K562 (cell line): ENCODE results near the gene SMIM30. TPM values are rescaled to one million over a fixed set of nuclear protein-coding genes. Genes with fewer than 3 reads are reported as not detected.

ENCODE experiments used
- ATAC-seq: fragments of 200-7000 bp; cut with Tn5 transposase; 3 replicates; pipeline ENCODE4 v1.9.1; 2020; ENCODE audit warnings: moderate library complexity
- Bru-seq: library from RNA; stranded (reverse); fragments of 400-500 nt; gene quantifications from one replicate; lab custom pipeline; 2021; lab: Mats Ljungman, UMichigan
- BruChase-seq, 2 experiments: library from RNA; stranded (reverse); fragments of 400-500 nt; gene quantifications; one replicate each; lab custom pipeline; 2021; lab: Mats Ljungman, UMichigan
- BruUV-seq: library from RNA; stranded (reverse); fragments of 400-500 nt; replicated peaks from 2 replicates; lab custom pipeline; 2021; lab: Mats Ljungman, UMichigan
- CTCF ChIA-PET: fragments of 300-600 bp; formaldehyde crosslinking; extraction: SDS; loops from one replicate; lab custom pipeline; 2021; ENCODE audit warnings: low intra/inter-chr PET ratio; lab: Yijun Ruan, JAX
- POLR2A ChIA-PET: fragments of 300-600, 350-650 bp; sonication (Branson Sonifier 250); formaldehyde crosslinking; extraction: SDS; loops from one replicate; lab custom pipeline; 2021; ENCODE audit warnings: antibody characterized with exemption, inconsistent platforms; lab: Yijun Ruan, JAX
- DNase-seq, 4 experiments: peaks; one replicate each; pipeline versions ENCODE4 v3.0.0 to v3.0.0-alpha.2; 2011 to 2018; ENCODE audit warnings: low spot score in 3 of 4, mixed read lengths in 3 of 4; ENCODE audit errors: extremely low read depth in 1 of 4
- FAIRE-seq: peaks from 2 replicates; lab custom pipeline; 2011; peaks lifted over from hg19 to GRCh38; lab: Jason Lieb, UNC
- H2AFZ ChIP-seq: 2 replicates; pipeline ENCODE4 v1.6.0; 2011; ENCODE audit warnings: low read depth, low read length, control low read depth, inconsistent platforms
- H3K27ac ChIP-seq: fragments of 200-600 bp; 3 replicates; pipeline ENCODE4 v1.8.0; 2011; ENCODE audit warnings: low read depth, mild to moderate bottlenecking, control low read depth, inconsistent platforms, low read length, moderate library complexity, mixed read lengths; ENCODE audit errors: extremely low read depth
- H3K27me3 ChIP-seq, 2 experiments: fragments of 300-600 bp in 1 of 2; 2 replicates in 1 of 2; 3 replicates in 1 of 2; pipeline versions ENCODE4 v1.6.0 to v1.8.0; 2011; ENCODE audit warnings: inconsistent platforms in 2 of 2, low read length in 2 of 2, mild to moderate bottlenecking in 1 of 2, mixed read lengths in 1 of 2, moderate library complexity in 1 of 2; ENCODE audit not compliant: control insufficient read depth in 2 of 2, insufficient read depth in 2 of 2
- H3K36me3 ChIP-seq: fragments of 300-600 bp; 3 replicates; pipeline ENCODE4 v1.8.0; 2011; ENCODE audit warnings: mild to moderate bottlenecking, low read length, inconsistent platforms; ENCODE audit not compliant: control insufficient read depth, insufficient read depth
- H3K4me1 ChIP-seq, 2 experiments: fragments of 200-600 bp in 1 of 2; replicated peaks in 1 of 2; 2 replicates in 1 of 2; 3 replicates in 1 of 2; pipeline versions ENCODE4 v1.5.1 to v1.8.0; 2011; ENCODE audit warnings: inconsistent platforms in 2 of 2, low read length in 2 of 2, mild to moderate bottlenecking in 1 of 2, mixed read lengths in 1 of 2, moderate library complexity in 1 of 2; ENCODE audit not compliant: control insufficient read depth in 2 of 2, insufficient read depth in 2 of 2
- H3K4me2 ChIP-seq: 2 replicates; pipeline ENCODE4 v1.6.1; 2011; ENCODE audit warnings: low read length, control low read depth, inconsistent platforms, mixed read lengths; ENCODE audit not compliant: insufficient read depth
- H3K4me3 ChIP-seq: fragments of 200-600 bp; sonication (generic), shearing (Covaris generic); 2 replicates; pipeline ENCODE4 v1.5.1; 2016; ENCODE audit warnings: control low read depth, inconsistent platforms
- H3K79me2 ChIP-seq: fragments of 200-600 bp; 3 replicates; pipeline ENCODE4 v1.8.0; 2011; ENCODE audit warnings: low read length, inconsistent platforms; ENCODE audit not compliant: control insufficient read depth, insufficient read depth
- H3K9ac ChIP-seq, 2 experiments: 2 replicates each; pipeline versions ENCODE4 v1.6.0 to v1.6.1; 2011; ENCODE audit warnings: low read depth in 2 of 2, low read length in 2 of 2, control low read depth in 1 of 2, inconsistent platforms in 1 of 2, mild to moderate bottlenecking in 1 of 2, mixed read lengths in 1 of 2; ENCODE audit not compliant: insufficient read depth in 1 of 2
- H3K9me1 ChIP-seq: one replicate; pipeline ENCODE4 v1.6.0; 2011; ENCODE audit warnings: inconsistent platforms, mild to moderate bottlenecking, low read length, moderate library complexity; ENCODE audit not compliant: control insufficient read depth, insufficient read depth
- H3K9me3 ChIP-seq: replicated peaks from 2 replicates; pipeline ENCODE4 v1.5.1; 2011; ENCODE audit warnings: low read depth, low read length, inconsistent platforms; ENCODE audit not compliant: control insufficient read depth, insufficient read depth
- H4K20me1 ChIP-seq: replicated peaks from 2 replicates; pipeline ENCODE4 v1.6.1; 2011; ENCODE audit warnings: low read length, inconsistent platforms, mixed read lengths; ENCODE audit not compliant: control insufficient read depth, insufficient read depth
- CLOCK ChIP-seq: fragments of 250-450 bp; sonication (Bioruptor Pico); IDR thresholded peaks from 2 replicates; pipeline ENCODE4 v1.4.0; 2020; ENCODE audit warnings: mild to moderate bottlenecking, moderate library complexity, borderline replicate concordance
- FOXA3 ChIP-seq, 2 experiments: fragments of 450-650 bp in 1 of 2; sonication (generic) in 1 of 2; formaldehyde crosslinking; IDR thresholded peaks in 1 of 2; conservative IDR thresholded peaks in 1 of 2; 2 replicates each; pipeline versions ENCODE4 v1.4.0 to v1.8.0; 2020 to 2022; ENCODE audit warnings: mild to moderate bottlenecking in 2 of 2, missing genetic modification reagents in 1 of 2
- JUND ChIP-seq, 2 experiments: IDR thresholded peaks; 2 replicates in 1 of 2; 3 replicates in 1 of 2; pipeline ENCODE4 v1.6.1; 2011; ENCODE audit warnings: borderline replicate concordance in 2 of 2, low read depth in 2 of 2, low read length in 2 of 2, improper control_type of control experiment in 1 of 2, missing biosample characterization in 1 of 2, missing genetic modification characterization in 1 of 2, missing genetic modification reagents in 1 of 2
- RBBP5 ChIP-seq: fragments of 200-600 bp; sonication (generic); IDR thresholded peaks from 2 replicates; pipeline ENCODE4 v1.6.1; 2012; ENCODE audit warnings: borderline replicate concordance, mild to moderate bottlenecking, low read length, control low read depth, inconsistent platforms; ENCODE audit not compliant: insufficient read depth, poor library complexity, severe bottlenecking
- ZNF184 ChIP-seq: sonication (generic); formaldehyde crosslinking; IDR thresholded peaks from 2 replicates; pipeline ENCODE4 v1.5.0; 2020; ENCODE audit warnings: missing genetic modification reagents
- WGBS: fragments of 100-300 bp; shearing (Covaris generic); methylation state at CpG from one replicate; pipeline ENCODE4 v1.1.6; 2016; ENCODE audit warnings: low coverage, mixed read lengths; ENCODE audit not compliant: insufficient coverage; ENCODE audit errors: missing lambda C conversion rate; 5-methylcytosine and 5-hydroxymethylcytosine counted together
- in situ Hi-C: fragments of 300-500 bp; cut with MboI; formaldehyde crosslinking; loops from 4 replicates; pipeline ENCODE4 v1.15.0; 2018; ENCODE audit warnings: inconsistent platforms, mixed read lengths
- intact Hi-C: fragments of 100-400 bp; cut with micrococcal nuclease; formaldehyde crosslinking; loops from 2 replicates; pipeline ENCODE4 v1.14.2; 2022
- long read RNA-seq, 3 experiments: library from polyadenylated mRNA in 2 of 3; library from RNA in 1 of 3; unstranded in 2 of 3; stranded (forward) in 1 of 3; transcript quantifications; one replicate each; pipeline ENCODE4 v2.0.0, GENCODE V29; 2019 to 2022
- polyA minus RNA-seq, 3 experiments: library from RNA; depleted of rRNA, polyadenylated mRNA; stranded (reverse); fragments of >200 nt; gene quantifications; 2 replicates each; pipeline ENCODE4 v1.2.3, GENCODE V29; 2011
- polyA plus RNA-seq, 8 experiments: library from polyadenylated mRNA; depleted of rRNA in 4 of 8; stranded (reverse) in 5 of 8; unstranded in 3 of 8; fragments of >200 nt; fragmentation: Nextera tagmentation in 2 of 8; fragmentation: Illumina TruSeq in 1 of 8; extraction: Ambion mirVana in 2 of 8; extraction: Trizol in 1 of 8; gene quantifications; 2 replicates each; pipeline versions ENCODE4 v1.2.1 to v1.2.3, GENCODE V29; 2011 to 2014; ENCODE audit warnings: inconsistent platforms in 1 of 8, missing spikeins in 1 of 8
- total RNA-seq, 7 experiments: library from RNA; depleted of rRNA in 6 of 7; stranded (reverse); fragments of >200 nt in 6 of 7; fragmentation: Illumina TruSeq in 2 of 7; extraction: Trizol in 2 of 7; gene quantifications; 2 replicates each; pipeline versions ENCODE4 v1.2.1 to v1.2.3, GENCODE V29; 2011 to 2021; ENCODE audit warnings: low replicate concordance in 1 of 7
- TF ChIP-seq, protein P1 (sequence below): sonication (generic); formaldehyde crosslinking; IDR thresholded peaks from 2 replicates; pipeline ENCODE4 v1.8.1; 2022; ENCODE audit warnings: missing genetic modification reagents

The SMIM30 gene, protein sequence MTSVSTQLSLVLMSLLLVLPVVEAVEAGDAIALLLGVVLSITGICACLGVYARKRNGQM
- total RNA-seq (2011; cell fraction: chromatin; rRNA removed; ENCODE audit: low replicate concordance), result 15.1 and 35.9 TPM in 2 replicates
- total RNA-seq (2011; cell fraction: nucleolus; rRNA removed), result 16.5 and 22.2 TPM in 2 replicates
- 31.7 and 51.6 TPM in 2 replicates for total RNA-seq (2011; cell fraction: nucleoplasm; rRNA removed)
- total RNA-seq (2014; rRNA removed), result 161 and 176 TPM in 2 replicates
- 316 and 361 TPM in 2 replicates for total RNA-seq (2014; rRNA removed; fragmentation: Illumina TruSeq; extraction: Trizol)
- total RNA-seq (2015; rRNA removed; fragmentation: Illumina TruSeq; extraction: Trizol), result 332 and 358 TPM in 2 replicates
- total RNA-seq (2021), result 171 and 197 TPM in 2 replicates
- polyA plus RNA-seq (2011; rRNA removed), result 202 and 279 TPM in 2 replicates
- polyA plus RNA-seq (2011; cell fraction: cytosol; rRNA removed), result 68.2 and 91.2 TPM in 2 replicates
- polyA plus RNA-seq (2011; cell fraction: nucleus; rRNA removed), result 45.6 and 77.5 TPM in 2 replicates
- 168 and 209 TPM in 2 replicates for polyA plus RNA-seq (2012)
- polyA plus RNA-seq (2014; fragmentation: Illumina TruSeq; extraction: Trizol), result 344 and 367 TPM in 2 replicates
- polyA plus RNA-seq (2014; fragmentation: Nextera tagmentation; extraction: Ambion mirVana), result 100 to 1,000 TPM; 675 to 891 TPM
- 246 and 279 TPM in 2 replicates for polyA plus RNA-seq (2014; rRNA removed)
- polyA minus RNA-seq (2011; rRNA and poly(A)+ RNA removed), result 77.7 and 80.9 TPM in 2 replicates
- 32.0 and 35.2 TPM in 2 replicates for polyA minus RNA-seq (2011; cell fraction: cytosol; rRNA and poly(A)+ RNA removed)
- polyA minus RNA-seq (2011; cell fraction: nucleus; rRNA and poly(A)+ RNA removed), result 9.6 and 26.2 TPM in 2 replicates
- Bru-seq, nascent RNA, result percentile 99 among the genes with signal in this experiment
- BruChase-seq, experiment 1, labeled RNA remaining after a 2-hour chase, result percentile 97 among the genes with signal in this experiment
- BruChase-seq, experiment 2, labeled RNA remaining after a 6-hour chase, result percentile 97 among the genes with signal in this experiment
- long read RNA-seq, experiment 1, transcript SMIM30-202 (2 exons, 818 nt), result minor isoform, 14 of 160 reads
- long read RNA-seq, experiment 1, transcript SMIM30-201 (3 exons, 1,070 nt), result major isoform, 57 of 160 reads
- long read RNA-seq, experiment 1, transcript SMIM30-204 (3 exons, 962 nt), result minor isoform, 20 of 160 reads
- long read RNA-seq, experiment 1, partial matches to known transcripts, result 0 of 160 reads
- long read RNA-seq, experiment 1, other reads (novel, unspliced or antisense), result 69 of 160 reads
- long read RNA-seq, experiment 2, transcript SMIM30-202 (2 exons, 818 nt), result major isoform, 67 of 132 reads
- long read RNA-seq, experiment 2, transcript SMIM30-201 (3 exons, 1,070 nt), result minor isoform, 14 of 132 reads
- long read RNA-seq, experiment 2, transcript SMIM30-204 (3 exons, 962 nt), result minor isoform, 9 of 132 reads
- long read RNA-seq, experiment 2, partial matches to known transcripts, result 0 of 132 reads
- long read RNA-seq, experiment 2, other reads (novel, unspliced or antisense), result 42 of 132 reads
- long read RNA-seq, experiment 3, transcript SMIM30-202 (2 exons, 818 nt), result minor isoform, 11 of 172 reads
- long read RNA-seq, experiment 3, transcript SMIM30-204 (3 exons, 962 nt), result minor isoform, 28 of 172 reads
- long read RNA-seq, experiment 3, transcript SMIM30-201 (3 exons, 1,070 nt), result major isoform, 130 of 172 reads
- long read RNA-seq, experiment 3, partial matches to known transcripts, result 0 of 172 reads
- long read RNA-seq, experiment 3, other reads (novel, unspliced or antisense), result 3 of 172 reads

- BruUV-seq, result TSS peak; percentile 99
- H3K4me2 ChIP-seq, result peak within 1 kb of the TSS; percentile 85
- POLR2A ChIA-PET, result interaction anchor here (0.7 to 1.2 kb wide), 2 partner anchors 10 to 32 kb away, joined by 3 to 6 read pairs; partner anchors contain the start of gene GPR85
- WGBS, result under 1% methylated on average over 35 of the region's 35 CpGs
- in situ Hi-C loops (no loop called here), intact Hi-C loops (loop anchor here (1.0 to 10.0 kb wide), 3 partner anchors 24 to 334 kb away; partner anchors contain the start of gene GPR85)
- H3K9me1 ChIP-seq, result no peaks in the 10 kb centered on the region
- FAIRE-seq, result peak; percentile 84
- peak; percentile 89 to 99 (median 93) for DNase-seq
- peaks cover 36% of the 10 kb centered on the region for H3K36me3 ChIP-seq
- peak within 1 kb of the TSS; percentile 48 to 83; a peak in 3 of 4 replicates for H3K9ac ChIP-seq
- H3K9me3 ChIP-seq, result no peaks in the 10 kb centered on the region
- peak within 1 kb of the TSS; percentile 59 for H3K4me3 ChIP-seq
- peaks cover 14% of the 10 kb centered on the region for H3K79me2 ChIP-seq
- ATAC-seq, result peak; percentile 99
- peak within 1 kb of the TSS; percentile 75 for H3K27ac ChIP-seq
- H3K4me1 ChIP-seq, result peaks cover 0 to 23% of the 10 kb centered on the region in 2 experiments; a peak in 3 of 5 replicates
- CTCF ChIA-PET, result no interaction called here
- H4K20me1 ChIP-seq, result no peaks in the 10 kb centered on the region
- H2AFZ ChIP-seq, result peak within 1 kb of the TSS; percentile 92
- no peaks in the 10 kb centered on the region for H3K27me3 ChIP-seq
- no peak for TF ChIP-seq ZNF184 (CRISPR knock-in tag)
- no peak for TF ChIP-seq RBBP5
- peak; percentile 80; the same call in 1 of the 2 replicates for TF ChIP-seq JUND (IDR thresholded peaks at IDR 0.05; ENCODE audit: borderline replicate concordance, low read depth, low read length)
- no peak; the same call in 2 of the 3 replicates for TF ChIP-seq JUND (tag; IDR thresholded peaks at IDR 0.05; ENCODE audit: borderline replicate concordance, low read depth, low read length)
- TF ChIP-seq FOXA3 (CRISPR knock-in tag; conservative IDR thresholded peaks at IDR 0.05 in 1 of 2, IDR thresholded peaks at IDR 0.05 in 1 of 2), result no peak
- no peak; the same call in 1 of the 2 replicates for TF ChIP-seq CLOCK (CRISPR knock-in tag)
- TF ChIP-seq, protein P1, sequence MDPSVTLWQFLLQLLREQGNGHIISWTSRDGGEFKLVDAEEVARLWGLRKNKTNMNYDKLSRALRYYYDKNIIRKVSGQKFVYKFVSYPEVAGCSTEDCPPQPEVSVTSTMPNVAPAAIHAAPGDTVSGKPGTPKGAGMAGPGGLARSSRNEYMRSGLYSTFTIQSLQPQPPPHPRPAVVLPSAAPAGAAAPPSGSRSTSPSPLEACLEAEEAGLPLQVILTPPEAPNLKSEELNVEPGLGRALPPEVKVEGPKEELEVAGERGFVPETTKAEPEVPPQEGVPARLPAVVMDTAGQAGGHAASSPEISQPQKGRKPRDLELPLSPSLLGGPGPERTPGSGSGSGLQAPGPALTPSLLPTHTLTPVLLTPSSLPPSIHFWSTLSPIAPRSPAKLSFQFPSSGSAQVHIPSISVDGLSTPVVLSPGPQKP (CRISPR knock-in tag), result no peak
Measured at GRCh38 chr7:113118074-113118959, at the start of gene SMIM30. TSS of gene SMIM30 (minus strand) at chr7:113118554. CDS start at chr7:113117578, 976 bp downstream.
